Thyroid gland (tissue), 4 donors: ENCODE data around the gene FREY1. TPM values are rescaled to one million over a fixed set of nuclear protein-coding genes. Genes with fewer than 3 reads are reported as not detected.

ENCODE experiments used
- DNase-seq, 2 donors: peaks; one replicate each; pipeline ENCODE4 v3.0.0-alpha.2; 2019
- H3K27ac ChIP-seq, 3 donors: fragments of 200-600 bp; sonication (generic); 1 replicate in 2 of 3; 2 replicates in 1 of 3; pipeline ENCODE4 v1.5.1; 2016 to 2019; ENCODE audit warnings: mild to moderate bottlenecking in 1 of 3, moderate library complexity in 1 of 3
- H3K27me3 ChIP-seq: fragments of 200-600 bp; sonication (generic); one replicate; pipeline ENCODE4 v1.5.1; 2019
- H3K36me3 ChIP-seq, 2 donors: fragments of 200-600 bp; sonication (generic); one replicate each; pipeline ENCODE4 v1.5.1; 2016 to 2019
- H3K4me1 ChIP-seq, 2 donors: fragments of 200-600 bp; sonication (generic); one replicate each; pipeline ENCODE4 v1.5.1; 2017 to 2019
- H3K4me3 ChIP-seq, 3 donors: fragments of 200-600 bp; sonication (generic); replicated peaks in 1 of 3; 1 replicate in 2 of 3; 2 replicates in 1 of 3; pipeline ENCODE4 v1.5.1; 2016; ENCODE audit warnings: mild to moderate bottlenecking in 1 of 3
- H3K9me3 ChIP-seq: fragments of 200-600 bp; sonication (generic); one replicate; pipeline ENCODE4 v1.5.1; 2017
- CTCF ChIP-seq, 6 experiments: fragments of 200-600 bp in 3 of 6; fragments of 450-650 bp in 3 of 6; sonication (generic) in 3 of 6; IDR thresholded peaks; one replicate each; pipeline ENCODE4 v1.5.1; 2016 to 2019; ENCODE audit warnings: antibody characterized with exemption in 6 of 6, mild to moderate bottlenecking in 2 of 6, inconsistent platforms in 1 of 6, moderate library complexity in 1 of 6
- POLR2A ChIP-seq, 2 donors: fragments of 450-650 bp; IDR thresholded peaks; one replicate each; pipeline ENCODE4 v1.6.1; 2017; ENCODE audit warnings: antibody characterized with exemption in 2 of 2, mild to moderate bottlenecking in 2 of 2, moderate library complexity in 1 of 2
- WGBS, 2 donors: methylation state at CpG; one replicate each; pipeline ENCODE4 v1.1.5; 2017; 5-methylcytosine and 5-hydroxymethylcytosine counted together
- intact Hi-C: fragments of 100-400 bp; cut with DNase I; formaldehyde crosslinking; loops from one replicate; pipeline ENCODE4 v1.15.1; 2023
- total RNA-seq, 4 donors: library from RNA; depleted of rRNA; stranded (reverse); fragments of >200 nt; gene quantifications; one replicate each; pipeline ENCODE4 v1.2.3, GENCODE V29; 2016

Gene FREY1
- total RNA-seq, 4 donors from 2014 or later = 1.8 to 2.6 TPM; not detected in 2

- DNase-seq = peak; percentile 93 to 94
- Histone ChIP-seq H3K27ac (peak overlapping the region; percentile 96 to 97 (median 97)), H3K9me3 (no peaks in the 10 kb centered on the region), H3K4me3 (peak overlapping the region in 2 of 3 donors; percentile 57 to 59), H3K27me3 (no peaks in the 10 kb centered on the region), H3K4me1 (peaks cover 29 to 42% of the 10 kb centered on the region in 2 donors), H3K36me3 (no peaks in the 10 kb centered on the region)
- no peak for TF ChIP-seq CTCF (IDR thresholded peaks at IDR 0.05)
- TF ChIP-seq POLR2A (IDR thresholded peaks at IDR 0.05) = peak; percentile 19 to 62
- intact Hi-C loops = no loop called here
- WGBS, 2 donors = 15 to 22% methylated on average over 23 to 27 of the region's 54 CpGs
These were observed 14.7 kb upstream of the FREY1 start for GRCh38 chr11:45921561-45922424.

GRCh38 chr11:45920531-45921477 lies 13.7 kb upstream of the FREY1 start:
- H3K27me3 ChIP-seq = no peaks in the 10 kb centered on the region
- H3K4me1 ChIP-seq = peaks cover 31 to 50% of the 10 kb centered on the region in 2 donors
- WGBS, 2 donors = 70 to 83% methylated on average over 6 of the region's 6 CpGs
- intact Hi-C loops = no loop called here
- DNase-seq = peak in 1 of 2 donors; percentile 3
- H3K36me3 ChIP-seq = no peaks in the 10 kb centered on the region
- peak overlapping the region; percentile 96 to 97 (median 97) for H3K27ac ChIP-seq
- H3K4me3 ChIP-seq = no peak overlapping the region
- TF ChIP-seq POLR2A (IDR thresholded peaks at IDR 0.05) (no peak), CTCF (IDR thresholded peaks at IDR 0.05) (no peak)
- no peaks in the 10 kb centered on the region for H3K9me3 ChIP-seq

- 72 to 74% methylated on average over 12 to 13 of the region's 13 CpGs for WGBS, 2 donors
- no peak overlapping the region for H3K4me3 ChIP-seq
- no peaks in the 10 kb centered on the region for H3K36me3 ChIP-seq
- peak overlapping the region; percentile 96 to 97 (median 97) for H3K27ac ChIP-seq
- no peak for DNase-seq
- no peaks in the 10 kb centered on the region for H3K27me3 ChIP-seq
- intact Hi-C loops = loop anchor here (10.0 kb wide), 1 partner anchor 115 kb away; the partner anchor contains the start of gene SLC35C1
- peaks cover 31 to 50% of the 10 kb centered on the region in 2 donors for H3K4me1 ChIP-seq
- TF ChIP-seq CTCF (IDR thresholded peaks at IDR 0.05) (no peak), POLR2A (IDR thresholded peaks at IDR 0.05) (no peak)
- H3K9me3 ChIP-seq = no peaks in the 10 kb centered on the region
These were observed 12.9 kb upstream of the FREY1 start for GRCh38 chr11:45919806-45920530.

- WGBS, 2 donors = 75 to 76% methylated on average over 7 of the region's 7 CpGs
- peak overlapping the region; percentile 71 to 97 (median 96) for H3K27ac ChIP-seq
- DNase-seq = no peak
- no peak overlapping the region for H3K4me3 ChIP-seq
- no peaks in the 10 kb centered on the region for H3K9me3 ChIP-seq
- H3K4me1 ChIP-seq = peaks cover 31 to 50% of the 10 kb centered on the region in 2 donors
- intact Hi-C loops = loop anchor here (10.0 kb wide), 1 partner anchor 114 kb away; the partner anchor contains the start of gene SLC35C1
- TF ChIP-seq POLR2A (IDR thresholded peaks at IDR 0.05) (no peak), CTCF (IDR thresholded peaks at IDR 0.05) (no peak)
- no peaks in the 10 kb centered on the region for H3K27me3 ChIP-seq
- H3K36me3 ChIP-seq = peaks cover 4 to 6% of the 10 kb centered on the region in 2 donors
These were observed 12.0 kb upstream of the FREY1 start for GRCh38 chr11:45918962-45919675.
